Astrocyte (in vitro differentiated cells and primary cell): ENCODE results near the gene PINK1.

Experiments used
- EZH2 ChIP-seq: IDR thresholded peaks from 2 replicates; pipeline ENCODE4 v1.6.1; 2012; ENCODE audit warnings: mild to moderate bottlenecking, low read length, inconsistent platforms; ENCODE audit not compliant: insufficient read depth
- TF ChIP-seq, protein P1 (sequence below): IDR thresholded peaks from 2 replicates; pipeline ENCODE4 v1.5.1; 2011; ENCODE audit warnings: low read depth, mild to moderate bottlenecking, inconsistent platforms, low read length, moderate library complexity; ENCODE audit not compliant: insufficient read depth

GRCh38 chr1:20660363-20660762, 27.1 kb downstream of the PINK1 start:
- no peak for TF ChIP-seq EZH2
- TF ChIP-seq, protein P1, sequence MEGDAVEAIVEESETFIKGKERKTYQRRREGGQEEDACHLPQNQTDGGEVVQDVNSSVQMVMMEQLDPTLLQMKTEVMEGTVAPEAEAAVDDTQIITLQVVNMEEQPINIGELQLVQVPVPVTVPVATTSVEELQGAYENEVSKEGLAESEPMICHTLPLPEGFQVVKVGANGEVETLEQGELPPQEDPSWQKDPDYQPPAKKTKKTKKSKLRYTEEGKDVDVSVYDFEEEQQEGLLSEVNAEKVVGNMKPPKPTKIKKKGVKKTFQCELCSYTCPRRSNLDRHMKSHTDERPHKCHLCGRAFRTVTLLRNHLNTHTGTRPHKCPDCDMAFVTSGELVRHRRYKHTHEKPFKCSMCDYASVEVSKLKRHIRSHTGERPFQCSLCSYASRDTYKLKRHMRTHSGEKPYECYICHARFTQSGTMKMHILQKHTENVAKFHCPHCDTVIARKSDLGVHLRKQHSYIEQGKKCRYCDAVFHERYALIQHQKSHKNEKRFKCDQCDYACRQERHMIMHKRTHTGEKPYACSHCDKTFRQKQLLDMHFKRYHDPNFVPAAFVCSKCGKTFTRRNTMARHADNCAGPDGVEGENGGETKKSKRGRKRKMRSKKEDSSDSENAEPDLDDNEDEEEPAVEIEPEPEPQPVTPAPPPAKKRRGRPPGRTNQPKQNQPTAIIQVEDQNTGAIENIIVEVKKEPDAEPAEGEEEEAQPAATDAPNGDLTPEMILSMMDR = no peak
